ENCODE results near the gene TBC1D8.

DNA sequence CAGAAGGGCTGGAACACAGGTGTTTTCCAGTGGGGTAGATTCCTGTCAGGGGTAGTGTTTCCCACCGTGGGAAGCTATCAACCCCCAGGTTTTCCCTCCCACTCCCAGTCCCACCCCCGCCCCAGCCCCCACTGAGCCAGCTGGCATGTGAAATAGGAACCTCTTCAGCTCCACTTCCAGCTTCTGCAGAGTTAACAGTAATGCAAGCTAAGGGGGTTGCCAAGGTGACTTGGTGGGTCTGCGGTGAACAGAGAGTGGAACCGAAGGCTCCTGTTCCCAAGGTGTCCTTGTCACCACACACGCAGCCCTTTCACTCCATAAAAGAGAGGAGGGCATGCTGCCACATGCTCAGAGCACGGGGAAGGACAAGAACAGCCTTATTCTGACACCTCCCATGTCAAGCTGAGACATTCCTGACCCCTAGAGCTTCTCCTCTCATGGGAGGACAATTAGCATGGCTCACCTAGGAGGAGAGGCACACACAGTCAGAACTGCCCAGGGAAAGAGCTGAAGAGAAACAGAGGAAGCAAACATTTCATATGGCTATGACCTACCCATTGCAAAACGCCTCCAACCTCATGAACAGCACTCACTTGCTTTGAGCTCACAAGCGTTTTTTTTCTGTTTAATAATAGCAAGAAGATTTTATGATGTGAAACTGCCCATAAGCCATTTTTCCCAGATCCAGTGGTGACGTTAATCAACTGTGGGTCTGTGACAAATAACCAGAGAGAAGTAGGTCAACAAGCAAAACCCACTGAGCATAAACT is 39.8 kb upstream of the TBC1D8 start:
- TF ChIP-seq KAT2B (IDR thresholded peaks at IDR 0.05; ENCODE audit: borderline replicate concordance, low read depth, low read length), result no peak
- no peak for TF ChIP-seq KLF6 (CRISPR knock-in tag; IDR thresholded peaks at IDR 0.05)
- TF ChIP-seq EP300 (IDR thresholded peaks at IDR 0.05; ENCODE audit: low read depth in 2 of 2, low read length in 2 of 2), result no peak
- TF ChIP-seq EP300 (CRISPR knock-in tag; IDR thresholded peaks at IDR 0.05; ENCODE audit: borderline replicate concordance), result no peak
- TF ChIP-seq HNF1A (IDR thresholded peaks at IDR 0.05; ENCODE audit: low read depth), result no peak
- TF ChIP-seq HNF1A (CRISPR knock-in tag; IDR thresholded peaks at IDR 0.05; ENCODE audit: borderline replicate concordance), result no peak

All from HepG2 (cell line).